GM13977 (cell line): ENCODE data around the gene TMEM200A.

Source experiments
- DNase-seq: peaks from one replicate; pipeline ENCODE4 v3.0.0; 2012; ENCODE audit warnings: low spot score
- in situ Hi-C: fragments of 300-500 bp; cut with MboI; formaldehyde crosslinking; loops from one replicate; pipeline ENCODE4 v1.12.0; 2022; ENCODE audit warnings: low sequenced_read_pairs, low pct_unique_long_range_greater_than_20kb, mixed read lengths, inconsistent platforms; ENCODE audit not compliant: unreplicated experiment
- TF ChIP-seq, protein P1 (sequence below): IDR thresholded peaks from 2 replicates; pipeline ENCODE4 v1.5.1; 2012; ENCODE audit warnings: mild to moderate bottlenecking, control low read depth; ENCODE audit not compliant: insufficient read depth; ENCODE audit errors: extremely low read depth, missing control alignments

Gene TMEM200A

DNA sequence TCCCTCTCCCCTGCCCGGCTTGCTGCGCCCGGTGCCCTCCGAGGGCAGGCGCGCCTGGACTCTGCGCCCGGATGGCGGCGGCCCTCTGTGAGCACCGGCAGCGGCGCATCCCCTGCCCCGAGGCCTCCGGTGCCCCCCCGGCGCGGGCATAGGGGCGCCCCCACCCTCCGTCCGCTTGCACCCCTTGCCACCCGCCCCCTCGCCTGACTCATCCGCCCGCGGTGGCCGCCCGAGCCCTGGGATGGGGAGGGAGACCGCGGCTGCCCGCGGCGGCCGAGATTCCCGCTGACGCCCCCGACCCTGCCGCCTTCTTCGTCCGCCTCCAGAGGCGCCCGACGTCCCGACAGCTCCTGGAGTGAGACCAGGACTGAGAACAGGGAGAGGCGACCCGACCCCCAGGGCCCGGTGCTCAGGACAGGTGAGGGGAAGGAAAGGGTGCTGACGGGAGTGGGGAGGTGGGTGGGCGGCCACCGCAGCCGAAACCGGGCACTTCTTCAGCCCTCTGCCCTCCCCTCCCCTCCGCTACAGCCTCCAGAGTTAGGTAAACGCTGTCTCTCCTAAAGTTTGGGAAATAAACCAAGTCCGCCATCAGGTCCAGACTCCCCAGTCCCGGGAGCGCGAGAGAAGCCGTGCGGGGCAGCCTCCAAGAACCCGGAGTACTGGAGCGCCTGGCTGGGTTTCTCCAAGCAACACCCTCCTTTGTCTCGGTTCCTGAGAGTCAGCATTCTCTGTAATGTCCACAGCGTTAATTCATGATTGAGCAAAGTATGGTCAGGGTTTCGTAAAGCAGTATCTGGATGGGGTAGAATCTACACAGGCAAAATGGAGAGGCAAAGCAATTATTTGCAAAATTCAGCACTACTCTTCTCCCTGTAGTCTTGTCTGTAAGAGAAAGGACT is 539 bp downstream of the TMEM200A start:
- peak; percentile 16 for DNase-seq
- in situ Hi-C loops: no loop called here
- TF ChIP-seq, protein P1, sequence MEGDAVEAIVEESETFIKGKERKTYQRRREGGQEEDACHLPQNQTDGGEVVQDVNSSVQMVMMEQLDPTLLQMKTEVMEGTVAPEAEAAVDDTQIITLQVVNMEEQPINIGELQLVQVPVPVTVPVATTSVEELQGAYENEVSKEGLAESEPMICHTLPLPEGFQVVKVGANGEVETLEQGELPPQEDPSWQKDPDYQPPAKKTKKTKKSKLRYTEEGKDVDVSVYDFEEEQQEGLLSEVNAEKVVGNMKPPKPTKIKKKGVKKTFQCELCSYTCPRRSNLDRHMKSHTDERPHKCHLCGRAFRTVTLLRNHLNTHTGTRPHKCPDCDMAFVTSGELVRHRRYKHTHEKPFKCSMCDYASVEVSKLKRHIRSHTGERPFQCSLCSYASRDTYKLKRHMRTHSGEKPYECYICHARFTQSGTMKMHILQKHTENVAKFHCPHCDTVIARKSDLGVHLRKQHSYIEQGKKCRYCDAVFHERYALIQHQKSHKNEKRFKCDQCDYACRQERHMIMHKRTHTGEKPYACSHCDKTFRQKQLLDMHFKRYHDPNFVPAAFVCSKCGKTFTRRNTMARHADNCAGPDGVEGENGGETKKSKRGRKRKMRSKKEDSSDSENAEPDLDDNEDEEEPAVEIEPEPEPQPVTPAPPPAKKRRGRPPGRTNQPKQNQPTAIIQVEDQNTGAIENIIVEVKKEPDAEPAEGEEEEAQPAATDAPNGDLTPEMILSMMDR: no peak

DNA sequence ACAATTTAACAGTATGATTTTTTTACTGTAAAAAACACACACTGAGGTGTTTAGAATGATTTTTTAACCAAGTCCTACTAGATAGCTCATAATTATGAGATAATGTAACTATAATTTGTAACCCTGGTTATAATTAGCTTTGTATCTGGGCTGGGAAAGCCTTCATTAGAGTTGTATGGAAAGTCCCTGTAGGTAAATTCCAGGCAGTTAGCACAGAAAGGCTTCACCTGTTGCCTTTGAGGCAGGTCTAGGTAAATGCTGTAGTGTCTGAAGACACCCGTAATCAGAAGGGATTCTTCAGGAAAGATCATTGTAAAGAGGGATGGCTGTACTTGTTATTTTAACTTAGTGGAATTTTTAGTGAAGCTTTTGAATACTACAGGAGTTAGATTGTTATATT is 1.9 kb downstream of the TMEM200A start:
- TF ChIP-seq, protein P1: no peak

DNA sequence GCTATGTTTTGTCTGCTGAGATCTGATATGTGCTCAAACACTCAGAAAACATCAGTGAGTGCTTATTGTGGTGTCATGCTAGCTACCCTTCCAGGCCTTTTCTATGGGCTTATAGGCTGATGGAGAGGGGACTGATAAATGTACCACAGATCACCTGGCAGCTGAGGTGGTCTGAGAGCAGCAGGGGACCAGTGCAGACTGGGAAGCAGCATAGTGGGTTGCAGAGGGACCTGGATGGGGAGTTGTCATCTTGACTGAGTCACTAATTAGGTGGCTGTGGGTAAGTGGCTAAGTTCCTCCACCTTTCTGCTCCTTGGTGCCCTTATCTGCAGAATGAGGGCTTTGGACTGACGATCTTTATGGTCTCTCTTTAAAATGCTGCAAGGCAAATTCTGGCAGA is 2.8 kb downstream of the TMEM200A start:
- TF ChIP-seq, protein P1: no peak
- no peak for DNase-seq
- in situ Hi-C loops: no loop called here

More for the DNA sequence above, 1.9 kb downstream of the TMEM200A start:
- in situ Hi-C loops: no loop called here
- DNase-seq: peak; percentile 32

DNA sequence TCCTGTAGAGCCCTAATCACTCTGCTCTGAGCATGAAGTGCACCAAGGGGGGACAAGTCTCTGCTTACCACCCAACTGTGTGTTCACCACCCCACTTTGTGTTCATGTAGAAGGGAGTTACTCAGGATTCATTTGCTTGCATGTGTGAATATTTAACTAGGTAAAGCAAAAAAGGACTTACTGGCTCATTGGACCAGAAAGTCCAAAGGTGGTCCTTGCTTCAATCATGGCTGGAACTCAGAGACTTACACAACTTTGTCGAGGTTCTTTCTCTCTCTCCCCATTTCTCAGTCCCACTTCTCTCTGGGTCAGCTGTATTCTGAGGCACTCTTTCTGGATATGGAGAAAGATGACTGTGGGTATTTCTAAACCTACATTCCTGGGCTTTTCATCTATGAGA is 4.0 kb downstream of the TMEM200A start:
- in situ Hi-C loops: no loop called here
- TF ChIP-seq, protein P1: no peak
- DNase-seq: no peak

DNA sequence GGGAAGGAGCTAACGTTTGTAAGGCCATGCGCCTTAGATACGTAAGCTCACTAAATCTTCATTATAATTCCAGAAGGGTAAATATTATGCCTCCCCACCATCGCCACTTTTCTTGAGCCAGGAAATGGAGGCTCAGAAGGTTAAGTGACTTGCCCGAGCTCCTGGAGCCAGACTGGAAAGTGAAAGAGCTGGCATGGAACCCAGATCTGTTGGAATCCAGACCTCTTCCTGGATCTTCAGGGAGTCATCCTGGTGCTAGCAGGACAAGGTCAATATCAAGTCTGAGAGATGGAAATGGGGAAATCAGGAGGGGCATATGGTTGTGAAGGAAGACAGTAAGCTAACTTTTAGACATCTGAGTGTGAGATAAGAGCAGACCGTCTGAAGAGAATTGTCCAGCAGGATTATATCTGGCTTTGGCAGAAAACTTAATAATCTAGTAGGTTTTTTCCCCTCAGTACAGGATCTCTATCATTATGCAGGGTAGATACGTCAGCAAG is 6.2 kb downstream of the TMEM200A start:
- DNase-seq: no peak
- TF ChIP-seq, protein P1: no peak
- in situ Hi-C loops: no loop called here

DNA sequence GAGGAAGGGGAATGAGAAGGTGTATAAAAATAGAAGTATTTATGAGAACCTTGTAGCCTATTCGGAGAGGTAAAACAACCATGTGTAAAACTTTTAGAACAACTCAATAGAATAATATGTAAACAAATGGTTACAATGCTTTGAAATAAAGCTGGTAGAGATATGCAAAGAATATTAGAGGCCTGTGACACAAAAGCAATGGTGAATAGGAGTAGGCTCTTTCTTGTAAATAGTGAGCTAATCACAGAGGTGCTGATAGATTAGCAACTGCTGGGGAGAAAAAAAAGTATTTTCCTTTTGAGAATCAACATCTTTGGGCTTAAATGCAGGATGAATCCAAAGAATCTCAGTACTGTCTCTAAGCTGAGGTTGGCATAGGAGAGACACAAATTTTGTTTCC is 7.0 kb downstream of the TMEM200A start:
- no peak for DNase-seq
- in situ Hi-C loops: no loop called here
- TF ChIP-seq, protein P1: no peak
